ENCODE data around the gene IL17RB.

DNA sequence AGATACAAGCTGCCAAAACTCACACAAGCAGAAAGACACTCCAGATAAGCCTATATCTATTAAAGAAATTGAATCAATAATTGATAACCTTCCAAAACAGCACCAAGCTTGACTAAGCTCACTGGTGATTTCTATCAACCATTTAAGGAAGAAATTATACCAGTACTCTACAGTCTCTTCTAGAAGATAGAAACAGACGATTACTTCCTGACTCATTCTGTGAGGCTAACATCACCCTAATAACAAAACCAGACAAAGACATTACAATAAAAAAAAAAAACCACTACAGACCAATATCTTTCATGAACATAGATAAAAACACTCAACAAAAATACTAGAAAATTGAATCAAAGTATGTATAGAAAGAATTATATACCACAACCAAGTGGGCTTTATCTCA lies 20.3 kb upstream of the IL17RB start:
- TF ChIP-seq, protein P1, sequence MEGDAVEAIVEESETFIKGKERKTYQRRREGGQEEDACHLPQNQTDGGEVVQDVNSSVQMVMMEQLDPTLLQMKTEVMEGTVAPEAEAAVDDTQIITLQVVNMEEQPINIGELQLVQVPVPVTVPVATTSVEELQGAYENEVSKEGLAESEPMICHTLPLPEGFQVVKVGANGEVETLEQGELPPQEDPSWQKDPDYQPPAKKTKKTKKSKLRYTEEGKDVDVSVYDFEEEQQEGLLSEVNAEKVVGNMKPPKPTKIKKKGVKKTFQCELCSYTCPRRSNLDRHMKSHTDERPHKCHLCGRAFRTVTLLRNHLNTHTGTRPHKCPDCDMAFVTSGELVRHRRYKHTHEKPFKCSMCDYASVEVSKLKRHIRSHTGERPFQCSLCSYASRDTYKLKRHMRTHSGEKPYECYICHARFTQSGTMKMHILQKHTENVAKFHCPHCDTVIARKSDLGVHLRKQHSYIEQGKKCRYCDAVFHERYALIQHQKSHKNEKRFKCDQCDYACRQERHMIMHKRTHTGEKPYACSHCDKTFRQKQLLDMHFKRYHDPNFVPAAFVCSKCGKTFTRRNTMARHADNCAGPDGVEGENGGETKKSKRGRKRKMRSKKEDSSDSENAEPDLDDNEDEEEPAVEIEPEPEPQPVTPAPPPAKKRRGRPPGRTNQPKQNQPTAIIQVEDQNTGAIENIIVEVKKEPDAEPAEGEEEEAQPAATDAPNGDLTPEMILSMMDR (IDR thresholded peaks at IDR 0.05; ENCODE audit: low read depth, low read length, poor library complexity, severe bottlenecking): no peak
- TF ChIP-seq EZH2phosphoT487 (IDR thresholded peaks at IDR 0.05; ENCODE audit: borderline replicate concordance, low read length): no peak

Data from DOHH2 (cell line).